SHP77 treated with DMSO at 0.1 percent for 48 hours (cell line): ENCODE measurements around the gene UPK1A.

Source experiments
- DNase-seq: peaks from one replicate; lab custom pipeline; 2025; lab: John Stamatoyannopoulos, UW

UPK1A gene

DNA sequence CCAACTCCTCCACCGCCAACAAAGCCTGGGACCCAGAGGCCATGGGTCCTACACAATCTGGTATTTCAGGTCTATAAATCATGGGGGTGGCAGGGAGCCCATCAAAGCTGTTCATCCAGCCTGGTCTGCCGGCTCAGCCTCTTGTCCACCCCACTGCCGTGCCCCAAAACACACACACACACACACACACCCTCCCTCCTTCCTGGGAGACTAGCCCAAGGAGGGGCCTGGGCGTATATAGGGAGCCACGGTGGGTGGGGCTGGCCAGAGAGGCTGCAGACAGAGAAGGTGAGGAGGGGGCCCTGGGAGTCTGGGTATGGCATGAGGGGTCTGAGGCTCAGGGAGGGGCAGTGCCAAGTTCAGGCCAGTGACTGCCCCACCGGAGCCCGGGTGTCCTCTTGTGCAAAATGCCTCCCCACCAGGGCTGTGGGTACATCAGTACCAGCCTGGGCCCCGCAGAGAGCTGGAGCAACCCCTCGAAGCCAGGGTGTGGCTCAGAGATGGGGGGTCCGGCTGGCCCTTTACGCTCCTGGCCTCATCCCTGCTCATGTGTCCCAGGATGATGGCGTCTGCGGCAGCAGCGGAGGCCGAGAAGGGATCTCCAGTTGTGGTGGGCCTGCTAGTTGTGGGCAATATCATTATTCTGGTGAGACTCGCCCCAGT, at the start of gene UPK1A:
Gene UPK1A, plus strand, starts transcription at position 267 of the 663 bp plus-strand sequence. Its CDS starts 296 bp downstream, at position 563.
- no peak for DNase-seq

DNA sequence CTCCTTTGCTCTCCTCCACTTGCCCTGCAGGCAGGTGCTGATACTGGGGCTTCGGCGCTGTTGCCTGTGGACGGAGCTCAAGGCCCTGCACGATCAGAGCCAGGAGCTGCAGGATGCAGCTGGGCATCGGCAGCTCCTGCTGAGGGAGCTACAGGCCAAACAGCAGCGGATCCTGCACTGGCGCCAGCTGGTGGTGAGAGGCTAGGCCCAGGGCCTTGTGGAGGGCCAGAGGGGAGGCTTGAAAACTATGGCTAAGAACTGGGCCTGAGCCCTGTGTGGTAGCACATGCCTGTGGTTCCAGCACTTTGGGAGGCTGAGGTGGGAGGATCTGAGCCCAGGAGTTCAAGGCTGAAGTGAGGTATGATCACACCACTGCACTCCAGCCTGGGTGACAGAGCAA, 47.5 kb upstream of the UPK1A start:
- DNase-seq: no peak

DNA sequence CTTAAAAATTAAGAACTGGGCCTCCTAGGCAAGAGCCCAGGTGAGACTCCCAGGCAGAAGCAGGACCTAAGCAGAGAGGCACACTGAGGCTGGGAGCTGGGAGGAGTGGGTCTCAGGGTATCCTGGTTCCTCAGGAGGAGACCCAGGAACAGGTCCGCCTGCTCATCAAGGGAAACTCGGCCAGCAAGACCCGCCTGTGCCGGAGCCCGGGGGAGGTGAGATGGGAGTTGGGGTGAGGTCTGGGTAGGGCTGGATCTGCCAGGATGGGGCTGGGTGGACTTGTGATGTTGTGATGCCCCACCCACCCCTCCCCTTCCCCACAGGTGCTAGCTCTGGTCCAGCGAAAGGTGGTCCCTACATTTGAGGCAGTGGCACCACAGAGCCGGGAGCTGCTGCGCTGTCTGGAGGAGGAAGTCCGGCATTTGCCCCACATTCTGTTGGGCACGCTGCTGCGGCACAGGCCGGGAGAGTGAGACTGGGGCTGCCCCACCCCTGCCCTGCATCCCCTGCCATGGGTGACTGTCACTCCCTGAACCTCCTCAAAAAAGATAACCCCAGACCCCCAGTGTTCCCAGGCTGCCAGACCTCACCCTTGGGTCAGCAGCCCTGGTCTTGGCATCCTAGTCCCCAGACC, 46.9 kb upstream of the UPK1A start:
- DNase-seq: no peak

DNA sequence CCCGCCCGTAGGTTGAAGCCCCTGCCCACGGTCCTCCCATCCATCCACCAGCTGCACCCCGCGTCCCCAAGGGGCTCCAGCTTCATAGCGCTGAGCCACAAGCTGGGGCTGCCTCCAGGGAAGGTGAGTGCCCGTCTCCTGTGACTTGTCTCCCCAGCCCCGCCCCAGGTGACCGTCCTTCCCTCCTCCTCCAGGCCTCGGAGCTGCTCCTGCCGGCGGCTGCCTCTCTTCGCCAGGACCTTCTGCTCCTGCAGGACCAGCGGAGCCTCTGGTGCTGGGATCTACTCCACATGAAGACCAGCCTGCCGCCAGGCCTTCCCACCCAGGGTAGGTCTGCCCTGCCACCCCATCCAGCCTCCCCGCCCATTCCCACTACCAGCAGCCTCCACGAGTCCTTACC, 46.3 kb upstream of the UPK1A start:
- DNase-seq: no peak

DNA sequence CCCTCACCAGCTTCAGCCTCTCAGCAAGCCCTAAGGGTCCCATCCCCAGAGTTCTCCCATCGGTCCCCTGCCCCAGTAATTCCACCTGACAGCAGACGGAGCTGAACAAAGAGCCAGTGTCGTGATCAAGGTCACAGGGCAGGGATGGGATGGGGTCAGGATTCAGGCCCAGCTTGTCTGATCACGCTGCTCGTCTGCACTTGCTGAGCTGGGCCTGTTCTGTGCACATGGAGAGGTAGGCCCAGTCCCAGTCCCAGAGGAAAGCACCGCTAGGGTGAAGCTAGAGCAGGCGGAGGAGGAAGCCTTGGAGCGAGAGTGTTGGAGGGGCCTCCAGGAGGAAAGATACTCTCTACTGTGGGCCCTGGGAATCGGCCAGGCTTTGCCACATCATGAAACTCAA, 44.6 kb upstream of the UPK1A start:
- DNase-seq: no peak

DNA sequence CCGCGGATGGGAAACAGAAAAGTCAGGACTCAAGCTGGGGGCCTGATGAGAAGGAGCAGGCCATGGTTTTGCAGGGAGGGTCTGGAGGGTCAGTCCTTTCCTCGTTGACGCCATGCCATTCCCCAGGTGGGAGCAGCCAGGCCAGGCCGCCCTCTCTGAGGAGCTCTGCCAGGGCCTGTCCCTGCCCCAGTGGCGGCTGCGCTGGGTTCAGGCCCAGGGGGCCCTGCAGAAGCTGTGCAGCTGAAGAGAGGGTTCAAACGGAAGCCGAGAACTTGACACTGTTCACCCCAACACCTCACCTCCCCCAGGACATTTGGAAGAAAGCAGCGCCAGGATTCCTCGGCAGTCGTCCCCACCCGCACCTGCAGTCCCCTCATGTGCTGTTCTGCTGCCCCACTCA, 43.6 kb upstream of the UPK1A start:
- no peak for DNase-seq

DNA sequence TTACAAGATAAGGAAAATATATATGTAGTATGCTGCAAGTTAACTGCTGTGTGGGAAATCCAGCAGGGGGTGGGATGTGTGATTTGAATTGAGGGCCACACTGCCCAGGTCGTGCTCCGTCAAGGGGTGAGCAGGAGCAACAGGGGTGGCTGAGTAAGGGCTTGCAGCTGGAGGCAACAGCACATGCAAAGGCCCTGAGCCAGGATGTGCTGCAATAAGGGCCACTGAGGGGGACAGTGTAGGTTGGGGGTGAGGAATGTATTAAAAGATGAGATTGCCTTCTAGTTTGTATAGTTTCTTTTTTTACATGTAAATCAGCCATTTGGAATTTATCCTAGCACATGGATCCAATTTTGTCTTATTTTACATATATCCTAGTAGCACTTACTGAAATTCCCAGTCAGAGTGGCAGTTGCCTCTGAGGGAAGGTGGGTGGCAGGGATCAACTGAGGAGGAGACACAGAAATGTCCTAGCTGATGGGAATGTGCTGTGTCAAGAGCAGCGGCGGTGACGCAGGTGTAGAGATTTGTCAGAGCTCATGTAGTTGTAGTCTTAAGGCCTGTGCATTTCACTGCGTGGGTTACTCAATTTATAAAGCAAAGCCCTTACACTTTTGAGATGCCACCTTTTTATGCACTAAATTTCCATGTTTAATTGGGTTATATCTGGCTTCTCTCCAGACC, 42.8 kb upstream of the UPK1A start:
- no peak for DNase-seq

DNA sequence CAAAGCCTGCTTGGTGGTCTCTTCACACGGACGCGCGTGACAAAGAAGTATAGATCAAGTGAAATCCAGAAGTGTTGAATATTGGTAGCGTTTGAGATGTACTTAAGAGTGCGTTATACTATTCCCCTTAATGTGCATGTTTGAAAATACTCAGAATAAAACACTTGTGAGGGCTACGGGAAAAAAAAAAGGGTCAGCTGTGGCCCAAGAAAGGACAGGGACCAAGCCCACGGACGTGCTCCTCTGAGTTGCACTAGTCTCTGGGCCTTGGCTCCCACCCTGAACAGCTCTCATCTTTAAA, 38.1 kb upstream of the UPK1A start:
- DNase-seq: no peak

DNA sequence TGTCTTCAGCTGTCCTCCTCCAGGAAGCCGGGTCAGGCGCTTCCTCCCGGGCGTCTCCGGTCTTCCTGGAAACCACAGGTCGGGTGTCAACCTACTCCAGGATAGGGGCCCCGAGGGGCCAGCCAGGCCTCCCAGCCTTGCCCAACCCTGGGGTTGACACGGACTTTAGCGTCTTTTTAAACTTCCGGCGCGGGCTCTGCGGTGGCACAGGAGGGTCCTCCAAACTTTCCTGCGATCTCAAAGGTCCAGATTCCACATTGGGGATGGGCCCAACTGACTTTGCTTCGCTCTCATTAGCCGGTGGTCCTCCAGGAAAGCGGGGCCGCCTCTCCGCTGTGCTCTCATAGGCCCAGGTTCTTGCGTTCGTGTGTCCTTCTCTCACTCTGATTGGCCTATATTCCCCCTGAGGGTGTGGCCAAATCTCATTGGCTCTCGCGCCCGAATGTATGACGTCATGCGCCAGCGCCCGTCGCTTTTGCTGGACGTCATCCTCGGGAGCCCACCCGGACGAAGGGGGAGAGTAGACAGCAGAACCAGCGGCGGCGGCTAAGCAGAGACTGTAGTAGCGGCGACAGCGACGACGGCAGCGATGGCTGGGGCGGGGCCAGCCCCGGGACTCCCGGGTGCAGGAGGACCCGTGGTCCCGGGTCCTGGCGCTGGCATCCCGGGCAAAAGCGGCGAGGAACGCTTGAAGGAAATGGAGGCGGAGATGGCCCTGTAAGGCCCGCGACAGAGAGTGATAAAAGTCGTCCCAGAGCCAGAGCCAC, 37.6 kb upstream of the UPK1A start, which contains the start of gene RBM42:
Gene RBM42, plus strand, starts transcription at position 472 of the 767 bp plus-strand sequence. Its CDS starts 118 bp downstream, at position 590.
- peak; percentile 94 for DNase-seq

DNA sequence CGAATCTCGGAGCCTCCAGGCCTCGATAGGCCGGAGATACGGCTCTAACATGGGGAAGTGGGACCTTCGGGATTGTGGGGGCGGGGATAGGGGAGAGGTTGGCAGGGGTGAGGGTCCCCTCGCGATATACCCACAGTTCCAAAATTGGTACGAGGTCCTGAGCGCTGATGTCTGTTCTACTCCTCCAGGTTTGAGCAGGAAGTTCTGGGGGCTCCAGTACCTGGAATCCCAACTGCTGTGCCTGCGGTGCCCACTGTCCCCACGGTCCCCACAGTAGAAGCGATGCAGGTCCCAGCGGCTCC, 37.0 kb upstream of the UPK1A start:
- DNase-seq: no peak

DNA sequence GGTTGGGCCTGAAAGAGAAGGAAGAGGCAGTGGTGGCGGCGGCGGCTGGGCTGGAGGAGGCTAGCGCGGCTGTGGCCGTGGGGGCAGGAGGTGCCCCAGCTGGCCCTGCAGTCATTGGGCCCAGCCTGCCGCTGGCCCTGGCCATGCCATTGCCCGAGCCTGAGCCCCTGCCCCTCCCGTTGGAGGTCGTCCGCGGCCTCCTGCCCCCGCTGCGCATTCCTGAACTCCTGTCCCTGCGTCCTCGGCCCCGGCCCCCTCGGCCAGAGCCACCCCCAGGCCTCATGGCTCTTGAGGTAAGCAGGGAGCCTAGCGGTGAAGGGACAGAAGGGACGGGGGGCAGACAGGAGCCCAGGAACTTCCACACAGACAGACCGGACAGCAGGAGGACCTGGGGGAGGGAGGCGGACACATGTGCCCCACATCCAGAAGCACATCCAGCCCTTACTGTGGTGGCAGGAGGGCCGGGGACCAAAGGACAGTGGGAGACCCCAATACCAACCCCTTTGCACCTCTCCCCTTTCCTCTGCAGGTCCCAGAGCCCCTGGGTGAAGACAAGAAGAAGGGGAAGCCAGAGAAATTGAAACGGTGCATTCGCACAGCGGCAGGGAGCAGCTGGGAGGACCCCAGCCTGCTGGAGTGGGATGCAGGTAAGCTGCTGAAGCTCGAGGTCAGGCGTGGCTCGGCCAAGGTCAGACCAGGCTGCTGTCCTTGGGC, 32.4 kb upstream of the UPK1A start:
- DNase-seq: no peak

DNA sequence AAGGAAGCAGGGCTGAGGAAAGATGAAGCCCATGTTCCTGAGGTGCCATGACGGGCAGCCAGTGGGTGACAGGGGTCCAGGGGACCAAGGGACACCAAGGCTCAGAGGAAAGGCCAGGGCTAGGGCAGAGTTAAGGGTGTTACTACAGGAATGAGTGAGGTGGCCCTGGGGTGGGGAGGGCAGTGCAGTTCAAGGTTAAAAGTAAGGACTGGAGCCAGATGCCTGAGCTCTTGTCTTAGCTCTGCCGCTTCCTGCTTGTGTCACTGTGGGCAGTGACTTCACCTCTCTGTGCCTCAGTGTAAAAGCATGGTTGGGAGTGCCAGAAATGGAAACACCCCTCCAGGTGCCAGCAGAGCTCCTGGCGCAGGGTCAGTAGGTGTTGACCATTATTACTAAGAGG, 29.7 kb upstream of the UPK1A start:
- DNase-seq: no peak

DNA sequence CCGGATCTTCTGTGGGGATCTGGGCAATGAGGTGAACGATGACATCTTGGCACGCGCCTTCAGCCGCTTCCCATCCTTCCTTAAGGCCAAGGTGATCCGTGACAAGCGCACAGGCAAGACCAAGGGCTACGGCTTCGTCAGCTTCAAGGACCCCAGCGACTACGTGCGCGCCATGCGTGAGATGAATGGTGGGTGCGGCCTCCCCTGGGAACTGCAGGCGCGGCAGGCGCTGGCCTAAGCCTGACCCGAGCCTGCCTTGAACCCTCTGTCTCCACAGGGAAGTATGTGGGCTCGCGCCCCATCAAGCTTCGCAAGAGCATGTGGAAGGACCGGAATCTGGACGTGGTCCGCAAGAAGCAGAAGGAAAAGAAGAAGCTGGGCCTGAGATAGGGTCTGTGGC, 29.2 kb upstream of the UPK1A start:
- DNase-seq: no peak

DNA sequence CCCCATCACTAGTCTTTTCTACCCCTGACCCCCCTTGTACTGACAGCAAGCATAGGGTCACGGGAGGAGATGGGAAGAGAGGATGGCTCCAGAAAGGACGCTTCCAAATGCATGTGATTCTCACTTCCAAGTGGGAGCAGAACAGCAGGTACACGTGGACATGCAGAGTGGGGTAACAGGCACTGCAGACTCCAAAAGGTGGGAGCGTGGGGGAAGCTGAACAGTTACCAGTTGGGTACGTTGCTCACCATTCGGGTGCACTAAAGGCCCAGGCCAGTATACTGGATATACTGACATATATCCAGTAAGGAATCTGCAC, 27.0 kb upstream of the UPK1A start:
- no peak for DNase-seq

DNA sequence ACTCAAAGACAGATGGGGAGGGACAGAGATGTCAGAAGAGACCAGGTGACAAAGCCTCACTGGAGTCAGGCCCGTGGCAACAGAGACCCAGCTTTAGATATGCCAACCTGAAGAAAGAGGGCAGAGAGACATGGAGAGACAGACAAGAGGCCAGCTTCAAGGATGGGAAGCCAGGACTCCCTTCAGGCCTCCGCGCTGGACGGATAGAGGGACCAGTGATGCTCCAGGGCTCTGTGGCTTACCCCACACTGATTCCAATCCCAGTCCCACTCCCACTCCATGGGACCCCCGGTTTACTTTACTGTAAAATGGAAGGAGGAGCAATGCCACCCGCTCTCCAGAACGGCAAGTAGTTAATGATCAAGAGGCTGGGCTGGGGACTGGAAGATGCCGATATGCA, 26.5 kb upstream of the UPK1A start:
- DNase-seq: no peak

DNA sequence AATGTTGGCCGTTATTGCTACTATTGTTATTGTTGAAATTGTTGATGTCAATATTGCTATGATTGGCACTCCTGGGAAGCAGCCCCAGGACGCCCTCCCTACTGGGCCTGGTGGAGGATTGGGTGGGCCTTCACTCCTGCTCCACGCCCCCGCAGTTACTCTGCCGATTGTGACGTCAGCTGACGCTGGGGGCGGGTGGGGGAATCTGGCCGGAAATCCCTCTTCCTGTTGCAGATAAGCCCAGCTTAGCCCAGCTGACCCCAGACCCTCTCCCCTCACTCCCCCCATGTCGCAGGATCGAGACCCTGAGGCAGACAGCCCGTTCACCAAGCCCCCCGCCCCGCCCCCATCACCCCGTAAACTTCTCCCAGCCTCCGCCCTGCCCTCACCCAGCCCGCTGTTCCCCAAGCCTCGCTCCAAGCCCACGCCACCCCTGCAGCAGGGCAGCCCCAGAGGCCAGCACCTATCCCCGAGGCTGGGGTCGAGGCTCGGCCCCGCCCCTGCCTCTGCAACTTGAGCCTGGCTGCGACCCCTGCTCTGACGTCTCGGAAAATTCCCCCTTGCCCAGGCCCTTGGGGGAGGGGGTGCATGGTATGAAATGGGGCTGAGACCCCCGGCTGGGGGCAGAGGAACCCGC, 24.7 kb upstream of the UPK1A start, which contains the start of gene ETV2:
Gene ETV2, plus strand, starts transcription at position 231 of the 637 bp plus-strand sequence. CDS start 716 bp downstream, outside the sequence.
- no peak for DNase-seq

DNA sequence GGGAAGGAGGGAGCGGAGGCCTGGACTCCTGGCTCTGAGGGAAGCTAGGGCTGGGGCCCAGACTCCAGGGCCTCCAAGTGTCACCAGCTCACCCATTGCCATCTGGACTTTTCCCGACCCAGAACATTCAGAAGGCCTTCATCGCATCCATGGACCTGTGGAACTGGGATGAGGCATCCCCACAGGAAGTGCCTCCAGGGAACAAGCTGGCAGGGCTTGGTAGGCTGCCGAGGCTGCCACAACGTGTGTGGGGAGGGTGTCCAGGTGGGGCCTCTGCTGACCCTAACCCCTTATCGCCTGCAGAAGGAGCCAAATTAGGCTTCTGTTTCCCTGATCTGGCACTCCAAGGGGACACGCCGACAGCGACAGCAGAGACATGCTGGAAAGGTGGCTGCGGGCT, 24.0 kb upstream of the UPK1A start:
- DNase-seq: no peak

DNA sequence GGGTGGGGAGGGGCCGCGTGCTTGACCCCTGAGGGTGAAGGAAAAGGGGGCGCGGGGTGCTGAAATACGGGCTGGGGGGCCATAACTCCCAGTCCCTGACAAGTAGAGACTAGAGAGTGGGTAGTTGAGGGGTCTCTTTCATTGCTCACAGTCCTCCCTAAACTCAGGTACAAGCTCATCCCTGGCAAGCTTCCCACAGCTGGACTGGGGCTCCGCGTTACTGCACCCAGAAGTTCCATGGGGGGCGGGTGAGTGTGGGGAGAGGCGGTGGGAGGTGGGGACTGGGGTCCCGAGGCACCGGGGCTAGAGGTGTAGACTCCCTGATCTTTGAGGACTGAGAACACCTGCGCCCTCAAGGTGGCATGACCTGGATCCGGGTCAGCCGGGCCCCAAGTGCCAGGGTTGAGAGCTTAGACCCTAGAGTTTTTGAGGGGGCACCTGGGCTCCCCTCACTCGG, 23.5 kb upstream of the UPK1A start:
- DNase-seq: no peak

DNA sequence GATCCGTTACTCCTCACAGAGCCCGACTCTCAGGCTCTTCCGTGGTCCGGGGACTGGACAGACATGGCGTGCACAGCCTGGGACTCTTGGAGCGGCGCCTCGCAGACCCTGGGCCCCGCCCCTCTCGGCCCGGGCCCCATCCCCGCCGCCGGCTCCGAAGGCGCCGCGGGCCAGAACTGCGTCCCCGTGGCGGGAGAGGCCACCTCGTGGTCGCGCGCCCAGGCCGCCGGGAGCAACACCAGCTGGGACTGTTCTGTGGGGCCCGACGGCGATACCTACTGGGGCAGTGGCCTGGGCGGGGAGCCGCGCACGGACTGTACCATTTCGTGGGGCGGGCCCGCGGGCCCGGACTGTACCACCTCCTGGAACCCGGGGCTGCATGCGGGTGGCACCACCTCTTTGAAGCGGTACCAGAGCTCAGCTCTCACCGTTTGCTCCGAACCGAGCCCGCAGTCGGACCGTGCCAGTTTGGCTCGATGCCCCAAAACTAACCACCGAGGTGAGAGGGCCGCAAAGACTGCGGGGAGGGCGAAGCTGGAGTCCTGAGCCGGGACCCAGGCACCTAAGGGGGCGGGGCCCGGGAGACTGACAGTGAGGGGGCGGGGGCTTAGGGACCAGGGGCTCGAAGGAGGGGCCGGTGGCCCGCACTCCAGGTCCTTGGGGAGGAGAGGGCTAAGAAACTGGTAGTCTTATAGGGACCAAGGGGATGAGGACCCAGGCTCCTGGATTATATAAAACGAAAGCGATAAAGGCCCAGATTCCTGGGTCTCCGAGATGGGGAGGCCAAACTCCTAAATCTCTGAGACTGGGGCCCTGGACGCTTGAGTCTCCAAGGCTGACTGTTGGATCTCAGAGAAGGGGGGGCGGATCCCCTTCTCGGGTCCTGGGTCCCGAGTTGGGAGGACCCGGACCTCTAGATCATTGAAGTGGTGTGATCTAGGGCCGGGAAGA, 22.8 kb upstream of the UPK1A start:
- DNase-seq: peak; percentile 33

DNA sequence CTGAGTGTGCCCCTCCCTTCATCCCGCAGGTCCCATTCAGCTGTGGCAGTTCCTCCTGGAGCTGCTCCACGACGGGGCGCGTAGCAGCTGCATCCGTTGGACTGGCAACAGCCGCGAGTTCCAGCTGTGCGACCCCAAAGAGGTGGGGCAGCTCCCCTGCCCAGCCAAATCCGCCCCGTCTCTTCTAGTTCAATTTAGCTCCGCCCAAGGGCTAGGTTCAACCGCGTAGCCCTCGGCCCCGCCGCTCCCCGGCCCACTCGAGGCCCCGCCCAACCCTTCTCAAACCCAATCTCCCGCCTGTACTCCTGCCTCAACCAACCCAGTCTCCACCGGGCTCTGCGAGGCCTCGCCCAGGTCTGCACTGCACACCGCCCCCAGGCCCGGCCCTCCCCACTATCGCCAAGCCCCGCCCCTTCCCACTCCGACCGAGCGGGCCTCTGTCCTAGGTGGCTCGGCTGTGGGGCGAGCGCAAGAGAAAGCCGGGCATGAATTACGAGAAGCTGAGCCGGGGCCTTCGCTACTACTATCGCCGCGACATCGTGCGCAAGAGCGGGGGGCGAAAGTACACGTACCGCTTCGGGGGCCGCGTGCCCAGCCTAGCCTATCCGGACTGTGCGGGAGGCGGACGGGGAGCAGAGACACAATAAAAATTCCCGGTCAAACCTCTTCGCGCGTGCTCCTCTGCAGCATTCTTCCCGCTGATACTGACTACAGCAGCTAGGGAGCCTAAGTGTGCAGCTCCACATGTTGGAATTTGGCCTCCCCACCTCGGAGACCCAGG, 21.9 kb upstream of the UPK1A start:
- peak; percentile 85 for DNase-seq
